GM12864 (cell line): Measurements from ENCODE around the gene ABCA13.

Experiments
- DNase-seq: peaks from one replicate; pipeline ENCODE4 v3.0.0-alpha.2; 2011; ENCODE audit warnings: low read depth
- H3K4me3 ChIP-seq: 2 replicates; pipeline ENCODE4 v1.5.1; 2011; ENCODE audit warnings: mild to moderate bottlenecking, low read depth, low read length, control low read depth
- CTCF ChIP-seq: IDR thresholded peaks from 2 replicates; pipeline ENCODE4 v1.5.1; 2011; ENCODE audit warnings: low read depth, mild to moderate bottlenecking, moderate library complexity, low read length, control low read depth, inconsistent platforms; ENCODE audit errors: missing control alignments

ABCA13 gene

GRCh38 chr7:48207155-48207675 lies 36.0 kb downstream of the ABCA13 start:
- DNase-seq = no peak
- no peak overlapping the region for H3K4me3 ChIP-seq
- no peak for TF ChIP-seq CTCF

- no peak for DNase-seq
- no peak overlapping the region for H3K4me3 ChIP-seq
- no peak for TF ChIP-seq CTCF
Observed at GRCh38 chr7:48209004-48209600, 37.8 kb downstream of the ABCA13 start.

- DNase-seq = no peak
- H3K4me3 ChIP-seq = no peak overlapping the region
- no peak for TF ChIP-seq CTCF
Observed at GRCh38 chr7:48213226-48213625, 42.0 kb downstream of the ABCA13 start.

GRCh38 chr7:48217266-48217665 lies 46.0 kb downstream of the ABCA13 start:
- DNase-seq = no peak
- H3K4me3 ChIP-seq = no peak overlapping the region
- no peak for TF ChIP-seq CTCF

GRCh38 chr7:48217753-48218152 lies 46.5 kb downstream of the ABCA13 start:
- TF ChIP-seq CTCF = no peak
- DNase-seq = no peak
- no peak overlapping the region for H3K4me3 ChIP-seq

GRCh38 chr7:48224042-48224441 lies 52.8 kb downstream of the ABCA13 start:
- TF ChIP-seq CTCF = no peak
- no peak for DNase-seq
- H3K4me3 ChIP-seq = no peak overlapping the region

GRCh38 chr7:48225101-48225500 lies 53.8 kb downstream of the ABCA13 start:
- no peak for DNase-seq
- TF ChIP-seq CTCF = no peak
- no peak overlapping the region for H3K4me3 ChIP-seq
